B cell (primary cell): ENCODE results near the gene NPPA. TPM values are rescaled to one million over a fixed set of nuclear protein-coding genes. Genes with fewer than 3 reads are reported as not detected.

Experiments used
- ATAC-seq: fragments of 200-7000 bp; cut with Tn5 transposase; one replicate; pipeline ENCODE4 v1.10.0; 2021; ENCODE audit warnings: low read depth, mild to moderate bottlenecking, moderate number of reproducible peaks, moderate library complexity
- CTCF ChIA-PET: fragments of 350-600 bp; sonication (Branson Sonifier 250); formaldehyde crosslinking; loops from one replicate; lab custom pipeline; 2021; ENCODE audit warnings: antibody characterized with exemption, inconsistent platforms; lab: Charles Lee
- POLR2A ChIA-PET: fragments of 350-600 bp; sonication (Branson Sonifier 250); formaldehyde crosslinking; loops from one replicate; lab custom pipeline; 2021; ENCODE audit warnings: antibody characterized with exemption; lab: Charles Lee
- DNase-seq: peaks from one replicate; pipeline ENCODE4 v3.0.0; 2013
- H2AFZ ChIP-seq: 2 replicates; pipeline ENCODE4 v1.6.1; 2012; ENCODE audit warnings: mild to moderate bottlenecking, low read depth, low read length; ENCODE audit not compliant: insufficient read depth, poor library complexity, severe bottlenecking
- H3K27ac ChIP-seq, 2 donors: 1 replicate in 1 of 2; 2 replicates in 1 of 2; pipeline ENCODE4 v1.5.1; 2012 to 2013; ENCODE audit warnings: low read length in 2 of 2, mild to moderate bottlenecking in 2 of 2, moderate library complexity in 1 of 2
- H3K27me3 ChIP-seq, 4 experiments: fragments of 200-600 bp in 1 of 4; sonication (generic) in 1 of 4; replicated peaks in 1 of 4; 1 replicate in 2 of 4; 2 replicates in 2 of 4; pipeline versions ENCODE4 v1.6.1 to v1.7.0; 2013 to 2016; ENCODE audit warnings: low read length in 3 of 4, mild to moderate bottlenecking in 2 of 4, mixed read lengths in 1 of 4, moderate library complexity in 1 of 4; ENCODE audit not compliant: insufficient read depth in 4 of 4, control insufficient read depth in 3 of 4; ENCODE audit errors: control extremely low read depth in 1 of 4
- H3K36me3 ChIP-seq, 2 experiments: replicated peaks in 1 of 2; 1 replicate in 1 of 2; 2 replicates in 1 of 2; pipeline versions ENCODE4 v1.6.1 to v1.7.1; 2013; ENCODE audit warnings: low read length in 1 of 2; ENCODE audit not compliant: insufficient read depth in 2 of 2, control insufficient read depth in 1 of 2; ENCODE audit errors: control extremely low read depth in 1 of 2, extremely low read depth in 1 of 2
- H3K4me1 ChIP-seq, 2 donors: fragments of 200-600 bp in 1 of 2; sonication (generic) in 1 of 2; 1 replicate in 1 of 2; 2 replicates in 1 of 2; pipeline versions ENCODE4 v1.5.1 to v1.6.1; 2013 to 2017; ENCODE audit warnings: low read length in 2 of 2; ENCODE audit not compliant: control insufficient read depth in 2 of 2, insufficient read depth in 2 of 2
- H3K4me2 ChIP-seq: replicated peaks from 2 replicates; pipeline ENCODE3; 2012; ENCODE audit warnings: mild to moderate bottlenecking, low read depth, low read length; ENCODE audit not compliant: poor library complexity, severe bottlenecking
- H3K4me3 ChIP-seq, 5 experiments: fragments of 200-600 bp in 1 of 5; sonication (generic) in 1 of 5; 1 replicate in 3 of 5; 2 replicates in 2 of 5; pipeline versions ENCODE4 v1.5.1 to v1.7.0; 2011 to 2016; ENCODE audit warnings: low read length in 4 of 5, mild to moderate bottlenecking in 4 of 5, low read depth in 2 of 5, control low read depth in 1 of 5, moderate library complexity in 1 of 5; ENCODE audit not compliant: insufficient read depth in 1 of 5; ENCODE audit errors: control extremely low read depth in 1 of 5, extremely low read depth in 1 of 5
- H3K79me2 ChIP-seq: fragments of 200-600 bp; sonication (generic); one replicate; pipeline ENCODE4 v1.6.0; 2016; ENCODE audit warnings: low read length; ENCODE audit not compliant: control insufficient read depth, insufficient read depth
- H3K9ac ChIP-seq: fragments of 200-600 bp; sonication (generic); 2 replicates; pipeline ENCODE4 v1.6.1; 2017; ENCODE audit warnings: mild to moderate bottlenecking, low read length, moderate library complexity
- H3K9me3 ChIP-seq, 3 donors: one replicate each; pipeline versions ENCODE4 v1.6.1 to v1.7.1; 2013; ENCODE audit warnings: low read length in 2 of 3; ENCODE audit not compliant: control insufficient read depth in 2 of 3, insufficient read depth in 1 of 3; ENCODE audit errors: control extremely low read depth in 1 of 3
- H4K20me1 ChIP-seq: 2 replicates; pipeline ENCODE4 v1.6.0; 2012; ENCODE audit warnings: mild to moderate bottlenecking, low read length; ENCODE audit not compliant: insufficient read depth, control insufficient read depth, poor library complexity, severe bottlenecking
- H3K27ac Mint-ChIP-seq: one replicate; pipeline ENCODE4 v1.8.0; 2021; ENCODE audit warnings: mixed read lengths
- H3K27me3 Mint-ChIP-seq: one replicate; pipeline ENCODE4 v1.8.0; 2021; ENCODE audit warnings: mixed read lengths
- H3K4me1 Mint-ChIP-seq: one replicate; pipeline ENCODE4 v1.8.0; 2021; ENCODE audit warnings: mixed read lengths
- H3K4me3 Mint-ChIP-seq: one replicate; pipeline ENCODE4 v1.8.0; 2021; ENCODE audit warnings: mixed read lengths
- H3K9me3 Mint-ChIP-seq: one replicate; pipeline ENCODE4 v1.8.0; 2022; ENCODE audit warnings: mixed read lengths; ENCODE audit not compliant: insufficient read depth
- EZH2 ChIP-seq: IDR thresholded peaks from 2 replicates; pipeline ENCODE4 v1.6.1; 2012; ENCODE audit warnings: borderline replicate concordance, low read depth, mild to moderate bottlenecking, moderate library complexity, low read length; ENCODE audit not compliant: insufficient read depth, poor library complexity, severe bottlenecking
- WGBS: methylation state at CpG from one replicate; pipeline ENCODE4 v1.1.5; 2013; ENCODE audit warnings: missing lambda C conversion rate; ENCODE audit not compliant: insufficient coverage; 5-methylcytosine and 5-hydroxymethylcytosine counted together
- intact Hi-C: fragments of 100-400 bp; cut with micrococcal nuclease; formaldehyde crosslinking; loops from one replicate; pipeline ENCODE4 v1.10.0; 2022
- polyA plus RNA-seq: library from polyadenylated mRNA; depleted of rRNA; stranded (reverse); fragments of >200 nt; gene quantifications from 2 replicates; pipeline ENCODE4 v1.2.3, GENCODE V29; 2012
- total RNA-seq, 2 donors: library from RNA; stranded (reverse); fragments of 120-200 nt in 1 of 2; gene quantifications; 1 replicate in 1 of 2; 2 replicates in 1 of 2; pipeline versions ENCODE4 v1.2.3 to v1.2.4, GENCODE V29; 2013 to 2022
- TF ChIP-seq, protein P1 (sequence below): fragments of 200-600 bp; IDR thresholded peaks from one replicate; pipeline ENCODE4 v1.8.0; 2022; ENCODE audit warnings: antibody characterized with exemption, mild to moderate bottlenecking

The NPPA gene
- total and polyA plus RNA-seq, 2 donors (not counting 1 experiment from before 2014, with no cell fraction given): not detected

DNA sequence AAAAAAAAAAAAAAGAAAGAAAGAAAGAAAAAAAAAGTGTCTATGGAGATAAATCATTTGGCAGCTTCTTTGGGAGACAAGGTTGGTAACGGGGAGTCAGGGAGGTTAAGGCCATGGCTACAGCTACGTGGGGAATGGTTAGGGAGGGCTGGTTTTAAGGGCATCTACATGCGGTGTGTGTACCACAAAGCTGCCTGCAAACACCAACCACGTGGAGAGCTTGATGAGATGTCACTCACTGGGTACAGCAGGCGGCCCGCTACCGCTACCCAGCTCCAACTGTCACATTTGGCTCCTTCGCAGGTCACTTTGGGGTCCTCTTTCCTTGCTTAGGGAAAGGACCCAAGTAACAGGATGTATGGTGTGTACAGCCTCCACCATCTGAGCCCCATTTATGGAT, 6.9 kb upstream of the NPPA start:
- POLR2A ChIA-PET: no interaction called here
- DNase-seq (no peak), ATAC-seq (no peak)
- no peak overlapping the region for H3K4me3 ChIP-seq
- TF ChIP-seq, protein P1, sequence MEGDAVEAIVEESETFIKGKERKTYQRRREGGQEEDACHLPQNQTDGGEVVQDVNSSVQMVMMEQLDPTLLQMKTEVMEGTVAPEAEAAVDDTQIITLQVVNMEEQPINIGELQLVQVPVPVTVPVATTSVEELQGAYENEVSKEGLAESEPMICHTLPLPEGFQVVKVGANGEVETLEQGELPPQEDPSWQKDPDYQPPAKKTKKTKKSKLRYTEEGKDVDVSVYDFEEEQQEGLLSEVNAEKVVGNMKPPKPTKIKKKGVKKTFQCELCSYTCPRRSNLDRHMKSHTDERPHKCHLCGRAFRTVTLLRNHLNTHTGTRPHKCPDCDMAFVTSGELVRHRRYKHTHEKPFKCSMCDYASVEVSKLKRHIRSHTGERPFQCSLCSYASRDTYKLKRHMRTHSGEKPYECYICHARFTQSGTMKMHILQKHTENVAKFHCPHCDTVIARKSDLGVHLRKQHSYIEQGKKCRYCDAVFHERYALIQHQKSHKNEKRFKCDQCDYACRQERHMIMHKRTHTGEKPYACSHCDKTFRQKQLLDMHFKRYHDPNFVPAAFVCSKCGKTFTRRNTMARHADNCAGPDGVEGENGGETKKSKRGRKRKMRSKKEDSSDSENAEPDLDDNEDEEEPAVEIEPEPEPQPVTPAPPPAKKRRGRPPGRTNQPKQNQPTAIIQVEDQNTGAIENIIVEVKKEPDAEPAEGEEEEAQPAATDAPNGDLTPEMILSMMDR: no peak
- no peak for TF ChIP-seq EZH2
- peaks cover 0 to 35% (median 11%) of the 10 kb centered on the region in 4 experiments for H3K27me3 ChIP-seq
- 64% methylated on average over 8 of the region's 8 CpGs for WGBS
- peaks cover 0 to 10% of the 10 kb centered on the region in 2 donors for H3K4me1 ChIP-seq
- Mint-ChIP-seq H3K9me3 (no peaks in the 10 kb centered on the region), H3K27me3 (peaks cover 7% of the 10 kb centered on the region), H3K4me3 (no peak overlapping the region), H3K27ac (no peak overlapping the region), H3K4me1 (no peaks in the 10 kb centered on the region)
- CTCF ChIA-PET: interaction anchor here (0.7 to 1.4 kb wide), 6 partner anchors 16 to 270 kb away, joined by 3 to 5 read pairs (median 3); no protein-coding TSS in a partner anchor
- no peaks in the 10 kb centered on the region for H3K79me2 ChIP-seq
- intact Hi-C loops: no loop called here
- no peak overlapping the region for H3K4me2 ChIP-seq
- H3K36me3 ChIP-seq: no peaks in the 10 kb centered on the region
- H3K9me3 ChIP-seq: peaks cover 0 to 11% (median 0%) of the 10 kb centered on the region in 3 donors
- no peak overlapping the region for H3K27ac ChIP-seq
- no peak overlapping the region for H2AFZ ChIP-seq
- H4K20me1 ChIP-seq: no peaks in the 10 kb centered on the region
- H3K9ac ChIP-seq: no peak overlapping the region

- H3K36me3 ChIP-seq: peaks cover 3 to 14% of the 10 kb centered on the region in 2 experiments
- H3K4me2 ChIP-seq: no peak overlapping the region
- WGBS: 80% methylated on average over 5 of the region's 7 CpGs
- no peak overlapping the region for H3K27ac ChIP-seq
- H3K4me3 ChIP-seq: no peak overlapping the region
- H4K20me1 ChIP-seq: no peaks in the 10 kb centered on the region
- no peak for TF ChIP-seq EZH2
- TF ChIP-seq, protein P1: no peak
- Mint-ChIP-seq H3K27me3 (no peaks in the 10 kb centered on the region), H3K4me3 (no peak overlapping the region), H3K9me3 (no peaks in the 10 kb centered on the region), H3K4me1 (no peaks in the 10 kb centered on the region), H3K27ac (no peak overlapping the region)
- DNase-seq (no peak), ATAC-seq (no peak)
- no peaks in the 10 kb centered on the region for H3K79me2 ChIP-seq
- peaks cover 0 to 5% (median 0%) of the 10 kb centered on the region in 4 experiments for H3K27me3 ChIP-seq
- ChIA-PET POLR2A (no interaction called here), CTCF (interaction anchor here (0.8 kb wide), 1 partner anchor 45 kb away, joined by 3 read pairs; no protein-coding TSS in a partner anchor)
- H3K9ac ChIP-seq: no peak overlapping the region
- no peak overlapping the region for H2AFZ ChIP-seq
- no peaks in the 10 kb centered on the region for H3K4me1 ChIP-seq
- no peaks in the 10 kb centered on the region for H3K9me3 ChIP-seq
- intact Hi-C loops: no loop called here
Observed at GRCh38 chr1:11851180-11851579, 3.6 kb upstream of the NPPA start.
